H1 (cell line): ENCODE data around the gene NPHP4. TPM values are rescaled to one million over a fixed set of nuclear protein-coding genes. Genes with fewer than 3 reads are reported as not detected.

Experiments used
- CTCF ChIA-PET: fragments of 300-600 bp; sonication (Branson Sonifier 250); formaldehyde crosslinking; loops from one replicate; lab custom pipeline; 2021; ENCODE audit not compliant: partially characterized antibody; lab: Charles Lee
- POLR2A ChIA-PET: fragments of 300-600 bp; sonication (Branson Sonifier 250); formaldehyde crosslinking; loops from one replicate; lab custom pipeline; 2021; ENCODE audit warnings: inconsistent platforms; ENCODE audit not compliant: partially characterized antibody; lab: Charles Lee
- DNase-seq, 2 experiments: peaks; one replicate each; pipeline versions ENCODE4 v3.0.0 to v3.0.0-alpha.2; 2010 to 2022; ENCODE audit warnings: low spot score in 2 of 2, low read depth in 1 of 2, mixed read lengths in 1 of 2
- FAIRE-seq: peaks from 2 replicates; lab custom pipeline; 2011; peaks lifted over from hg19 to GRCh38; lab: Jason Lieb, UNC
- H2AFZ ChIP-seq: 2 replicates; pipeline ENCODE4 v1.8.1; 2012; ENCODE audit warnings: low read length, inconsistent platforms
- H2AK5ac ChIP-seq: 2 replicates; pipeline ENCODE4 v1.6.1; 2013; ENCODE audit warnings: low read depth, low read length
- H2BK120ac ChIP-seq: replicated peaks from 2 replicates; pipeline ENCODE3; 2013; ENCODE audit warnings: low read depth, low read length, inconsistent platforms
- H2BK12ac ChIP-seq: 2 replicates; pipeline ENCODE4 v1.6.1; 2013; ENCODE audit warnings: low read depth, low read length
- H2BK15ac ChIP-seq: 2 replicates; pipeline ENCODE4 v1.6.1; 2013; ENCODE audit warnings: low read length
- H2BK20ac ChIP-seq: 2 replicates; pipeline ENCODE4 v1.6.1; 2013; ENCODE audit warnings: low read length
- H2BK5ac ChIP-seq: 2 replicates; pipeline ENCODE4 v1.6.1; 2013; ENCODE audit warnings: low read depth, low read length
- H3K14ac ChIP-seq: 2 replicates; pipeline ENCODE4 v1.6.1; 2013; ENCODE audit warnings: inconsistent platforms; ENCODE audit not compliant: insufficient read length
- H3K18ac ChIP-seq: 2 replicates; pipeline ENCODE4 v1.6.1; 2013; ENCODE audit warnings: low read length; ENCODE audit errors: extremely low read depth
- H3K23ac ChIP-seq: 2 replicates; pipeline ENCODE4 v1.6.1; 2013; ENCODE audit warnings: inconsistent platforms; ENCODE audit not compliant: insufficient read length
- H3K23me2 ChIP-seq: 2 replicates; pipeline ENCODE4 v1.6.1; 2013; ENCODE audit warnings: low read depth, low read length
- H3K27ac ChIP-seq: 2 replicates; pipeline ENCODE4 v1.6.1; 2011; ENCODE audit warnings: low read depth, low read length, inconsistent platforms
- H3K27me3 ChIP-seq, 4 experiments: replicated peaks in 1 of 4; 1 replicate in 1 of 4; 2 replicates in 3 of 4; pipeline versions ENCODE4 v1.6.1 to v1.8.1; 2011 to 2013; ENCODE audit warnings: low read length in 3 of 4, mild to moderate bottlenecking in 3 of 4, inconsistent platforms in 2 of 4, mixed read lengths in 2 of 4, moderate library complexity in 1 of 4; ENCODE audit not compliant: control insufficient read depth in 3 of 4, insufficient read depth in 3 of 4; ENCODE audit errors: extremely low read depth in 1 of 4
- H3K36me3 ChIP-seq, 4 experiments: 2 replicates each; pipeline versions ENCODE4 v1.6.1 to v1.8.1; 2011 to 2013; ENCODE audit warnings: mild to moderate bottlenecking in 4 of 4, low read length in 3 of 4, moderate library complexity in 2 of 4, control low read depth in 1 of 4, inconsistent platforms in 1 of 4; ENCODE audit not compliant: insufficient read depth in 4 of 4, control insufficient read depth in 2 of 4
- H3K4ac ChIP-seq: replicated peaks from 2 replicates; pipeline ENCODE3; 2013; ENCODE audit warnings: low read length, low read depth, mixed read lengths, inconsistent platforms; ENCODE audit not compliant: insufficient read length
- H3K4me1 ChIP-seq, 4 experiments: replicated peaks in 1 of 4; 1 replicate in 1 of 4; 2 replicates in 3 of 4; pipeline versions ENCODE4 v1.6.1 to v1.8.1; 2011 to 2013; ENCODE audit warnings: low read length in 3 of 4, inconsistent platforms in 2 of 4, mixed read lengths in 1 of 4; ENCODE audit not compliant: insufficient read depth in 4 of 4, control insufficient read depth in 3 of 4
- H3K4me2 ChIP-seq, 2 experiments: 2 replicates each; pipeline versions ENCODE4 v1.6.1 to v1.8.1; 2011 to 2013; ENCODE audit warnings: low read depth in 2 of 2, low read length in 2 of 2, control low read depth in 1 of 2, inconsistent platforms in 1 of 2, mild to moderate bottlenecking in 1 of 2; ENCODE audit not compliant: insufficient read depth in 1 of 2
- H3K4me3 ChIP-seq, 4 experiments: fragments of 200-600, 300-600 bp in 1 of 4; sonication (generic), shearing (Covaris generic), sonication (Bioruptor Twin) in 1 of 4; 2 replicates each; pipeline versions ENCODE4 v1.5.1 to v1.8.1; 2011 to 2016; ENCODE audit warnings: low read length in 4 of 4, low read depth in 3 of 4, control low read depth in 2 of 4, inconsistent platforms in 2 of 4, mild to moderate bottlenecking in 2 of 4, mixed read lengths in 1 of 4, moderate library complexity in 1 of 4; ENCODE audit not compliant: insufficient read depth in 2 of 4; ENCODE audit errors: extremely low read depth in 1 of 4
- H3K56ac ChIP-seq: replicated peaks from 2 replicates; pipeline ENCODE3; 2013; ENCODE audit warnings: low read depth, mild to moderate bottlenecking, mixed read lengths, low read length, inconsistent platforms; ENCODE audit not compliant: insufficient read length
- H3K79me1 ChIP-seq: 2 replicates; pipeline ENCODE4 v1.6.1; 2013; ENCODE audit warnings: low read depth, low read length, control low read depth
- H3K79me2 ChIP-seq, 2 experiments: 2 replicates each; pipeline versions ENCODE4 v1.6.1 to v1.8.1; 2012 to 2013; ENCODE audit warnings: low read length in 2 of 2, mild to moderate bottlenecking in 2 of 2, inconsistent platforms in 1 of 2; ENCODE audit not compliant: insufficient read depth in 2 of 2, control insufficient read depth in 1 of 2
- H3K9ac ChIP-seq, 4 experiments: replicated peaks in 1 of 4; 1 replicate in 1 of 4; 2 replicates in 3 of 4; pipeline versions ENCODE4 v1.6.1 to v1.8.1; 2011 to 2013; ENCODE audit warnings: low read depth in 3 of 4, low read length in 3 of 4, control low read depth in 2 of 4, mild to moderate bottlenecking in 2 of 4, moderate library complexity in 2 of 4, inconsistent platforms in 1 of 4; ENCODE audit errors: extremely low read depth in 1 of 4
- H3K9me3 ChIP-seq, 2 experiments: 2 replicates each; pipeline versions ENCODE4 v1.6.1 to v1.8.1; 2012 to 2013; ENCODE audit warnings: mild to moderate bottlenecking in 2 of 2, moderate library complexity in 2 of 2, control low read depth in 1 of 2, inconsistent platforms in 1 of 2, low read depth in 1 of 2, low read length in 1 of 2, mixed read lengths in 1 of 2; ENCODE audit not compliant: insufficient read depth in 2 of 2
- H4K20me1 ChIP-seq, 2 experiments: replicated peaks in 1 of 2; 2 replicates each; pipeline versions ENCODE3 to v1.8.1; 2011 to 2013; ENCODE audit warnings: inconsistent platforms in 2 of 2, low read length in 2 of 2, mild to moderate bottlenecking in 1 of 2; ENCODE audit not compliant: insufficient read depth in 2 of 2, control insufficient read depth in 1 of 2
- H4K5ac ChIP-seq: 2 replicates; pipeline ENCODE4 v1.6.1; 2013; ENCODE audit warnings: low read length, low read depth, mixed read lengths, inconsistent platforms; ENCODE audit not compliant: insufficient read length
- H4K8ac ChIP-seq: 2 replicates; pipeline ENCODE4 v1.8.0; 2013; ENCODE audit warnings: mild to moderate bottlenecking, moderate library complexity, low read length, inconsistent platforms; ENCODE audit not compliant: insufficient read depth; ENCODE audit errors: extremely low read depth
- H4K91ac ChIP-seq: replicated peaks from 2 replicates; pipeline ENCODE3; 2013; ENCODE audit warnings: low read length, mixed read lengths, inconsistent platforms; ENCODE audit not compliant: insufficient read length
- BACH1 ChIP-seq: IDR thresholded peaks from 2 replicates; pipeline ENCODE4 v1.6.1; 2012; ENCODE audit warnings: low read length, improper control_type of control experiment
- BCL11A ChIP-seq, 2 experiments: IDR thresholded peaks; one replicate each; pipeline ENCODE4 v1.6.1; 2011; ENCODE audit warnings: low read depth in 2 of 2, low read length in 2 of 2, mild to moderate bottlenecking in 2 of 2
- CHD1 ChIP-seq: IDR thresholded peaks from 2 replicates; pipeline ENCODE4 v1.6.1; 2012; ENCODE audit warnings: low read depth, low read length, improper control_type of control experiment
- CTBP2 ChIP-seq: IDR thresholded peaks from 2 replicates; pipeline ENCODE4 v1.7.0; 2011; ENCODE audit warnings: borderline replicate concordance, mild to moderate bottlenecking, moderate library complexity, mixed read lengths, low read length; ENCODE audit not compliant: insufficient read depth, insufficient read length
- FOSL1 ChIP-seq: IDR thresholded peaks from 2 replicates; pipeline ENCODE4 v1.6.1; 2011; ENCODE audit warnings: mild to moderate bottlenecking, low read depth, low read length, moderate library complexity; ENCODE audit not compliant: insufficient read depth
- RAD21 ChIP-seq, 2 experiments: IDR thresholded peaks in 1 of 2; conservative IDR thresholded peaks in 1 of 2; 2 replicates each; pipeline ENCODE4 v1.6.1; 2011; ENCODE audit warnings: low read depth in 2 of 2, low read length in 2 of 2, improper control_type of control experiment in 1 of 2, inconsistent platforms in 1 of 2, mild to moderate bottlenecking in 1 of 2, moderate library complexity in 1 of 2
- RBBP5 ChIP-seq: IDR thresholded peaks from 2 replicates; pipeline ENCODE4 v1.7.1; 2012; ENCODE audit warnings: low read depth, mild to moderate bottlenecking, inconsistent platforms, low read length, moderate library complexity, borderline replicate concordance
- SP4 ChIP-seq: IDR thresholded peaks from 2 replicates; pipeline ENCODE4 v1.6.1; 2012; ENCODE audit warnings: low read length, inconsistent platforms
- ZNF274 ChIP-seq: IDR thresholded peaks from 2 replicates; pipeline ENCODE4 v1.7.0; 2012; ENCODE audit warnings: low read length, borderline replicate concordance; ENCODE audit errors: extremely low read depth
- WGBS, 2 experiments: shearing (Covaris generic) in 1 of 2; methylation state at CpG; one replicate each; pipeline versions ENCODE4 v1.1.6 to v1.1.7; 2013 to 2015; ENCODE audit warnings: low lambda C conversion rate in 2 of 2, mixed read lengths in 2 of 2, inconsistent platforms in 1 of 2, low coverage in 1 of 2, missing lambda C conversion rate in 1 of 2; ENCODE audit not compliant: insufficient replicate concordance in 2 of 2, insufficient coverage in 1 of 2, insufficient read length in 1 of 2; ENCODE audit errors: extremely low coverage in 1 of 2, missing lambda C conversion rate in 1 of 2; 5-methylcytosine and 5-hydroxymethylcytosine counted together
- polyA plus RNA-seq, 7 experiments: library from polyadenylated mRNA; depleted of rRNA in 3 of 7; stranded (reverse) in 5 of 7; unstranded in 2 of 7; fragments of >200 nt in 5 of 7; fragments of 200-250 nt in 2 of 7; gene quantifications; 1 replicate in 5 of 7; 2 replicates in 1 of 7; 4 replicates in 1 of 7; pipeline versions ENCODE4 v1.2.1 to v1.2.3, GENCODE V29; 2011 to 2013; ENCODE audit warnings: missing spikeins in 2 of 7, mixed read lengths in 2 of 7
- total RNA-seq: library from RNA; stranded (reverse); fragmentation: NEBNext Ultra II Directional; extraction: Animal tissue kit (Norgen Biotek cat#: 25700); gene quantifications from 2 replicates; pipeline ENCODE4 v1.2.1, GENCODE V29; 2021
- TF ChIP-seq, protein P1 (sequence below): IDR thresholded peaks from 2 replicates; pipeline ENCODE4 v1.6.1; 2012; ENCODE audit warnings: inconsistent platforms
- TF ChIP-seq, protein P2 (sequence below), 3 experiments: IDR thresholded peaks; 1 replicate in 2 of 3; 2 replicates in 1 of 3; pipeline versions ENCODE4 v1.5.1 to v1.6.1; 2011; ENCODE audit warnings: low read length in 3 of 3, mild to moderate bottlenecking in 3 of 3, inconsistent platforms in 2 of 3, low read depth in 1 of 3, moderate library complexity in 1 of 3; ENCODE audit not compliant: insufficient read depth in 1 of 3; ENCODE audit errors: control extremely low read depth in 1 of 3

Gene NPHP4
- total and polyA plus RNA-seq, 2 of the 8 experiments (the other 6 are each of a cell fraction or from before 2014, with no cell fraction given): 5.8 to 14.0 TPM

DNA sequence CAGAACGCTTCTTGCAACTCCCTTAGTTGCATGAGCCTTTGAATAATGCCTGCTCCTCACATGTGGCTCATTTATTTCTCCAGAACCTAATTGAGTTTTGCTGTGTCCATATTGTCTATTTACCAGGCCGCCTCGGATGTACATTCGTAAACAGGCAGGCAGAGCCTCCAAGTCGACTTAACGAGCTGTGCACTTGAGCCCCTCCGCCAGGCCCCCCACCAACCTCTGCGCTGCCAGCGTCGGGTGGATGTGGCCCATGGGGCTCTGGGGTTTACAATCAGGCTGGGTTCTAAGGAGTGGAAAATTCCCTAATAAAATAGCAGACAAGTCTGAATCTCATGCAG is 106.1 kb downstream of the NPHP4 start:
- no peaks in the 10 kb centered on the region for H3K4me1 ChIP-seq
- no peak overlapping the region for H2BK12ac ChIP-seq
- no peaks in the 10 kb centered on the region for H4K20me1 ChIP-seq
- no peak overlapping the region for H3K4me3 ChIP-seq
- no peaks in the 10 kb centered on the region; the same call in 1 of the 2 replicates for H3K23me2 ChIP-seq
- no peak overlapping the region for H2BK20ac ChIP-seq
- FAIRE-seq (no peak), DNase-seq (no peak)
- H3K4me2 ChIP-seq: no peak overlapping the region
- H3K9me3 ChIP-seq: no peaks in the 10 kb centered on the region
- H3K27ac ChIP-seq: no peak overlapping the region
- H3K27me3 ChIP-seq: no peaks in the 10 kb centered on the region
- no peak overlapping the region for H3K14ac ChIP-seq
- H3K18ac ChIP-seq: no peak overlapping the region
- no peak overlapping the region for H3K23ac ChIP-seq
- H4K91ac ChIP-seq: no peak overlapping the region
- ChIA-PET POLR2A (no interaction called here), CTCF (interaction anchor here (1.0 to 10.2 kb wide), 5 partner anchors 8 to 31 kb away, joined by 3 to 58 read pairs (median 3); no protein-coding TSS in a partner anchor)
- H3K79me1 ChIP-seq: no peaks in the 10 kb centered on the region
- H3K36me3 ChIP-seq: no peaks in the 10 kb centered on the region; a peak in 2 of 8 replicates
- 90% methylated on average over 10 of the region's 10 CpGs; no CpG with 5 or more reads in 1 of the 2 experiments for WGBS, 2 experiments
- H3K79me2 ChIP-seq: no peaks in the 10 kb centered on the region
- H3K9ac ChIP-seq: no peak overlapping the region
- H2AFZ ChIP-seq: no peak overlapping the region
- no peak overlapping the region for H2BK120ac ChIP-seq
- H3K56ac ChIP-seq: no peak overlapping the region
- no peak overlapping the region for H3K4ac ChIP-seq
- H4K8ac ChIP-seq: no peak overlapping the region
- no peak overlapping the region for H2AK5ac ChIP-seq
- no peak overlapping the region for H2BK15ac ChIP-seq
- H4K5ac ChIP-seq: no peak overlapping the region
- H2BK5ac ChIP-seq: no peak overlapping the region
- TF ChIP-seq BACH1: no peak
- no peak for TF ChIP-seq FOSL1
- no peak for TF ChIP-seq ZNF274
- no peak for TF ChIP-seq CTBP2
- TF ChIP-seq, protein P1, sequence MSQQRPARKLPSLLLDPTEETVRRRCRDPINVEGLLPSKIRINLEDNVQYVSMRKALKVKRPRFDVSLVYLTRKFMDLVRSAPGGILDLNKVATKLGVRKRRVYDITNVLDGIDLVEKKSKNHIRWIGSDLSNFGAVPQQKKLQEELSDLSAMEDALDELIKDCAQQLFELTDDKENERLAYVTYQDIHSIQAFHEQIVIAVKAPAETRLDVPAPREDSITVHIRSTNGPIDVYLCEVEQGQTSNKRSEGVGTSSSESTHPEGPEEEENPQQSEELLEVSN: no peak
- TF ChIP-seq SP4: no peak
- no peak for TF ChIP-seq RBBP5
- no peak for TF ChIP-seq RAD21 (IDR thresholded peaks at IDR 0.05 in 1 of 2, conservative IDR thresholded peaks at IDR 0.05 in 1 of 2; ENCODE audit: low read depth in 2 of 2, low read length in 2 of 2)
- no peak for TF ChIP-seq CHD1
- no peak for TF ChIP-seq BCL11A (IDR thresholded peaks at IDR 0.05; ENCODE audit: low read depth in 2 of 2, low read length in 2 of 2)
- TF ChIP-seq, protein P2, sequence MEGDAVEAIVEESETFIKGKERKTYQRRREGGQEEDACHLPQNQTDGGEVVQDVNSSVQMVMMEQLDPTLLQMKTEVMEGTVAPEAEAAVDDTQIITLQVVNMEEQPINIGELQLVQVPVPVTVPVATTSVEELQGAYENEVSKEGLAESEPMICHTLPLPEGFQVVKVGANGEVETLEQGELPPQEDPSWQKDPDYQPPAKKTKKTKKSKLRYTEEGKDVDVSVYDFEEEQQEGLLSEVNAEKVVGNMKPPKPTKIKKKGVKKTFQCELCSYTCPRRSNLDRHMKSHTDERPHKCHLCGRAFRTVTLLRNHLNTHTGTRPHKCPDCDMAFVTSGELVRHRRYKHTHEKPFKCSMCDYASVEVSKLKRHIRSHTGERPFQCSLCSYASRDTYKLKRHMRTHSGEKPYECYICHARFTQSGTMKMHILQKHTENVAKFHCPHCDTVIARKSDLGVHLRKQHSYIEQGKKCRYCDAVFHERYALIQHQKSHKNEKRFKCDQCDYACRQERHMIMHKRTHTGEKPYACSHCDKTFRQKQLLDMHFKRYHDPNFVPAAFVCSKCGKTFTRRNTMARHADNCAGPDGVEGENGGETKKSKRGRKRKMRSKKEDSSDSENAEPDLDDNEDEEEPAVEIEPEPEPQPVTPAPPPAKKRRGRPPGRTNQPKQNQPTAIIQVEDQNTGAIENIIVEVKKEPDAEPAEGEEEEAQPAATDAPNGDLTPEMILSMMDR (IDR thresholded peaks at IDR 0.05; ENCODE audit: control extremely low read depth in 1 of 3, insufficient read depth in 1 of 3, low read depth in 1 of 3, low read length in 3 of 3): no peak
